Endothelial cell of umbilical vein (primary cell): ENCODE data around the gene TMEM131. TPM values are rescaled to one million over a fixed set of nuclear protein-coding genes. Genes with fewer than 3 reads are reported as not detected.

Experiments used
- BruUV-seq: library from RNA; stranded (reverse); fragments of 400-500 nt; replicated peaks from 2 replicates; lab custom pipeline; 2021; lab: Mats Ljungman, UMichigan
- CTCF ChIA-PET: fragments of 300-600, 350-600 bp; sonication (Branson Sonifier 250); formaldehyde crosslinking; loops from one replicate; lab custom pipeline; 2021; ENCODE audit warnings: antibody characterized with exemption, inconsistent platforms; lab: Charles Lee
- POLR2A ChIA-PET: fragments of 300-600, 350-600 bp; sonication (Branson Sonifier 250); formaldehyde crosslinking; loops from one replicate; lab custom pipeline; 2021; ENCODE audit warnings: antibody characterized with exemption, inconsistent platforms; lab: Charles Lee
- DNase-seq: peaks from one replicate; pipeline ENCODE4 v3.0.0-alpha.2; 2011; ENCODE audit warnings: low read depth, low spot score
- FAIRE-seq: peaks from 2 replicates; lab custom pipeline; 2011; peaks lifted over from hg19 to GRCh38; lab: Jason Lieb, UNC
- H2AFZ ChIP-seq: 2 replicates; pipeline ENCODE4 v1.6.0; 2012; ENCODE audit warnings: low read depth, low read length, control low read depth, inconsistent platforms
- H3K27ac ChIP-seq: 2 replicates; pipeline ENCODE4 v1.5.1; 2011; ENCODE audit warnings: low read depth, mild to moderate bottlenecking, control low read depth, low read length, moderate library complexity; ENCODE audit not compliant: insufficient read depth
- H3K27me3 ChIP-seq, 2 experiments: 2 replicates each; pipeline versions ENCODE4 v1.6.0 to v1.6.1; 2011; ENCODE audit warnings: low read length in 2 of 2, mixed read lengths in 1 of 2; ENCODE audit not compliant: control insufficient read depth in 2 of 2, insufficient read depth in 2 of 2
- H3K36me3 ChIP-seq, 2 experiments: 2 replicates in 1 of 2; 3 replicates in 1 of 2; pipeline ENCODE4 v1.5.1; 2011; ENCODE audit warnings: low read length in 2 of 2, mild to moderate bottlenecking in 1 of 2, moderate library complexity in 1 of 2; ENCODE audit not compliant: control insufficient read depth in 2 of 2, insufficient read depth in 2 of 2; ENCODE audit errors: extremely low read depth in 1 of 2
- H3K4me1 ChIP-seq: 3 replicates; pipeline ENCODE4 v1.5.1; 2011; ENCODE audit warnings: mild to moderate bottlenecking, low read length; ENCODE audit not compliant: control insufficient read depth, insufficient read depth; ENCODE audit errors: extremely low read depth
- H3K4me2 ChIP-seq: 2 replicates; pipeline ENCODE4 v1.6.1; 2011; ENCODE audit warnings: low read length, control low read depth, mixed read lengths; ENCODE audit not compliant: insufficient read depth
- H3K4me3 ChIP-seq, 3 experiments: fragments of 200-600 bp in 1 of 3; sonication (generic), shearing (Covaris generic) in 1 of 3; replicated peaks in 1 of 3; 2 replicates each; pipeline ENCODE4 v1.5.1; 2011 to 2016; ENCODE audit warnings: control low read depth in 3 of 3, low read length in 3 of 3, mild to moderate bottlenecking in 2 of 3, inconsistent platforms in 1 of 3, low read depth in 1 of 3, moderate library complexity in 1 of 3; ENCODE audit not compliant: insufficient read depth in 1 of 3
- H3K79me2 ChIP-seq: 2 replicates; pipeline ENCODE4 v1.6.0; 2012; ENCODE audit warnings: low read length, inconsistent platforms; ENCODE audit not compliant: control insufficient read depth, insufficient read depth
- H3K9ac ChIP-seq: replicated peaks from 2 replicates; pipeline ENCODE3; 2011; ENCODE audit warnings: low read length, control low read depth; ENCODE audit not compliant: insufficient read depth; ENCODE audit errors: extremely low read depth
- H3K9me1 ChIP-seq: replicated peaks from 3 replicates; pipeline ENCODE4 v1.6.0; 2011; ENCODE audit warnings: mild to moderate bottlenecking, low read length; ENCODE audit not compliant: control insufficient read depth, insufficient read depth; ENCODE audit errors: extremely low read depth
- H3K9me3 ChIP-seq: replicated peaks from 2 replicates; pipeline ENCODE4 v1.5.1; 2012; ENCODE audit warnings: low read length, inconsistent platforms; ENCODE audit not compliant: control insufficient read depth, insufficient read depth
- H4K20me1 ChIP-seq: replicated peaks from 2 replicates; pipeline ENCODE3; 2011; ENCODE audit warnings: mild to moderate bottlenecking, low read length; ENCODE audit not compliant: control insufficient read depth, insufficient read depth; ENCODE audit errors: extremely low read depth
- dilution Hi-C: fragments of 300-500 bp; cut with MboI; formaldehyde crosslinking; loops from one replicate; pipeline ENCODE4 v1.15.0; 2019; ENCODE audit warnings: low sequenced_read_pairs; ENCODE audit not compliant: extremely low pct_ligation_motif_present
- intact Hi-C: fragments of 100-400 bp; cut with micrococcal nuclease; formaldehyde crosslinking; loops from one replicate; pipeline ENCODE4 v1.10.0; 2022
- polyA plus RNA-seq, 4 experiments: library from polyadenylated mRNA; depleted of rRNA in 3 of 4; stranded (reverse) in 3 of 4; unstranded in 1 of 4; fragments of >200 nt; gene quantifications; 2 replicates each; pipeline versions ENCODE4 v1.2.1 to v1.2.3, GENCODE V29; 2011 to 2012; ENCODE audit warnings: missing spikeins in 1 of 4
- total RNA-seq: library from RNA; stranded (reverse); gene quantifications from 2 replicates; pipeline ENCODE4 v1.2.3, GENCODE V29; 2021
- TF ChIP-seq, protein P1 (sequence below): IDR thresholded peaks from 2 replicates; pipeline ENCODE4 v1.6.1; 2011; ENCODE audit not compliant: insufficient read depth, insufficient read length
- TF ChIP-seq, protein P2 (sequence below), 2 donors: IDR thresholded peaks; 1 replicate in 1 of 2; 2 replicates in 1 of 2; pipeline ENCODE4 v1.5.1; 2011; ENCODE audit warnings: low read length in 2 of 2, mild to moderate bottlenecking in 2 of 2, moderate library complexity in 2 of 2, control low read depth in 1 of 2, inconsistent platforms in 1 of 2, low read depth in 1 of 2; ENCODE audit not compliant: insufficient read depth in 1 of 2; ENCODE audit errors: extremely low read depth in 1 of 2

The TMEM131 gene
- total and polyA plus RNA-seq, 2 donors (not counting 3 experiments of a cell fraction or from before 2014, with no cell fraction given): 12.2 to 28.6 TPM

DNA sequence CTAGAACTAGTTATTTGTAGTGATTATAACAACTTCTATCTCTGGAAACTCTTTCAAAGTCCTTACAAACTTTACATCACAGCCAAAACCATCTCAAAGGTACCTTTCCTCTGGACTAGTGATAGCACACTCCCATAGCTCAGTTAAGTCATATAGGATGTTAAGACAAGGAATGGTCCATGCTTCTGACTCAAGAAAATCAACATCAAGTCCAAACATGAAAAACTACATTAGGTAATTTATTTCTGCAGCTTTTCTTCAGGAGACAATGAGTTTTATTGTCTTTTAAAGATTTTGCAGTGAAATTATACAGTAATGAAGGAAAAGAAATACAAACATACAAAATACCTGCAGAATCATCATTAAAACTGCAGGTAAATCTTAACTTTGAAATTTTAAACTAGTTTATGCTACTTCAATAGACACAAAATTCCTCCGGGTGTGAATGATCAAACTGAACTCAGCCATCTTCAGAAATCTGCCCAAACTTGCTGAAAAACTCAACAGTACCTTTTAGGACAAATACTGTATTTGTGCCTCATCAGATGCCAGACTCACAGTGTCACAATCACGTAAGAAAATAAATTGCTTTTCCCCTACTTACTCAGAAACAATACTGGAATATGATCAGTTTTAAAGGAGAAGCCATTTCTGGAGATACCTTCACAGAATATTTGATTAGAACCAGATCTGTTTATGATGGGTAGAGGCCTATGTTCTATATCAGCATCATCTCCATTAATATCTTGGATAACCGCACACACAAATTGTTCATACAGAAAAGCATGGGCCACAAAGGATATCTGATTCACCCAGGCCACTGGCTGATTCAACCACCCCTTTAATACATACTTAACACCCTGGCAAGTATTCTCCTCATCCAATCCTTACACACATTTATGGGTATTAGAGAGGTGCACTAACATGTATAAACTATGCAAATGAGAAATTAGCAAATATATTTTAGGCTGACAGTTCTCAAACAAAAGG is 2.6 kb downstream of the TMEM131 start:
- no peaks in the 10 kb centered on the region for H3K27me3 ChIP-seq
- no peak overlapping the region for H2AFZ ChIP-seq
- H3K9ac ChIP-seq: no peak overlapping the region
- TF ChIP-seq, protein P1, sequence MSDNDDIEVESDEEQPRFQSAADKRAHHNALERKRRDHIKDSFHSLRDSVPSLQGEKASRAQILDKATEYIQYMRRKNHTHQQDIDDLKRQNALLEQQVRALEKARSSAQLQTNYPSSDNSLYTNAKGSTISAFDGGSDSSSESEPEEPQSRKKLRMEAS: no peak
- TF ChIP-seq, protein P2, sequence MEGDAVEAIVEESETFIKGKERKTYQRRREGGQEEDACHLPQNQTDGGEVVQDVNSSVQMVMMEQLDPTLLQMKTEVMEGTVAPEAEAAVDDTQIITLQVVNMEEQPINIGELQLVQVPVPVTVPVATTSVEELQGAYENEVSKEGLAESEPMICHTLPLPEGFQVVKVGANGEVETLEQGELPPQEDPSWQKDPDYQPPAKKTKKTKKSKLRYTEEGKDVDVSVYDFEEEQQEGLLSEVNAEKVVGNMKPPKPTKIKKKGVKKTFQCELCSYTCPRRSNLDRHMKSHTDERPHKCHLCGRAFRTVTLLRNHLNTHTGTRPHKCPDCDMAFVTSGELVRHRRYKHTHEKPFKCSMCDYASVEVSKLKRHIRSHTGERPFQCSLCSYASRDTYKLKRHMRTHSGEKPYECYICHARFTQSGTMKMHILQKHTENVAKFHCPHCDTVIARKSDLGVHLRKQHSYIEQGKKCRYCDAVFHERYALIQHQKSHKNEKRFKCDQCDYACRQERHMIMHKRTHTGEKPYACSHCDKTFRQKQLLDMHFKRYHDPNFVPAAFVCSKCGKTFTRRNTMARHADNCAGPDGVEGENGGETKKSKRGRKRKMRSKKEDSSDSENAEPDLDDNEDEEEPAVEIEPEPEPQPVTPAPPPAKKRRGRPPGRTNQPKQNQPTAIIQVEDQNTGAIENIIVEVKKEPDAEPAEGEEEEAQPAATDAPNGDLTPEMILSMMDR (IDR thresholded peaks at IDR 0.05; ENCODE audit: extremely low read depth in 1 of 2, insufficient read depth in 1 of 2, low read depth in 1 of 2, low read length in 2 of 2): no peak
- peaks cover 10% of the 10 kb centered on the region for H4K20me1 ChIP-seq
- H3K9me1 ChIP-seq: no peaks in the 10 kb centered on the region
- no peak overlapping the region for H3K4me3 ChIP-seq
- no peak for FAIRE-seq
- no peak overlapping the region for H3K27ac ChIP-seq
- ChIA-PET POLR2A (no interaction called here), CTCF (interaction anchor here (0.9 kb wide), 1 partner anchor 40 kb away, joined by 3 read pairs; no protein-coding TSS in a partner anchor)
- no peak for DNase-seq
- intact Hi-C loops (no loop called here), dilution Hi-C loops (no loop called here)
- peaks cover 60% of the 10 kb centered on the region for H3K79me2 ChIP-seq
- H3K4me1 ChIP-seq: peaks cover 17% of the 10 kb centered on the region
- no TSS peak for BruUV-seq
- peak overlapping the region; percentile 99 for H3K4me2 ChIP-seq
- H3K36me3 ChIP-seq: no peaks in the 10 kb centered on the region
- no peaks in the 10 kb centered on the region for H3K9me3 ChIP-seq
